H9 (cell line): ENCODE results near the gene KIF13A. TPM values are rescaled to one million over a fixed set of nuclear protein-coding genes. Genes with fewer than 3 reads are reported as not detected.

ENCODE experiments used
- DNase-seq: peaks from one replicate; pipeline ENCODE4 v3.0.0-alpha.2; 2017
- H2AFZ ChIP-seq: one replicate; pipeline ENCODE4 v1.6.1; 2013; ENCODE audit warnings: mild to moderate bottlenecking, low read length, control low read depth, moderate library complexity
- H2AK5ac ChIP-seq: 2 replicates; pipeline ENCODE4 v1.6.1; 2013; ENCODE audit warnings: low read length, control low read depth, mixed read lengths; ENCODE audit not compliant: insufficient read length
- H2BK120ac ChIP-seq: one replicate; pipeline ENCODE4 v1.6.1; 2013; ENCODE audit warnings: low read depth, mild to moderate bottlenecking, low read length, control low read depth, inconsistent platforms; ENCODE audit not compliant: poor library complexity, severe bottlenecking
- H2BK12ac ChIP-seq: 2 replicates; pipeline ENCODE4 v1.6.1; 2013; ENCODE audit warnings: low read length, control low read depth, mixed read lengths, low read depth; ENCODE audit not compliant: insufficient read length
- H2BK15ac ChIP-seq: 2 replicates; pipeline ENCODE4 v1.6.1; 2013; ENCODE audit warnings: low read depth, low read length, control low read depth
- H2BK20ac ChIP-seq: one replicate; pipeline ENCODE4 v1.6.1; 2013; ENCODE audit warnings: low read depth, mild to moderate bottlenecking, low read length, control low read depth, inconsistent platforms; ENCODE audit not compliant: poor library complexity, severe bottlenecking
- H2BK5ac ChIP-seq: 2 replicates; pipeline ENCODE4 v1.6.1; 2013; ENCODE audit warnings: low read length, control low read depth, mixed read lengths; ENCODE audit not compliant: insufficient read length
- H3K14ac ChIP-seq: 2 replicates; pipeline ENCODE4 v1.6.1; 2013; ENCODE audit warnings: low read length, control low read depth; ENCODE audit not compliant: insufficient read depth
- H3K18ac ChIP-seq: 2 replicates; pipeline ENCODE4 v1.6.1; 2013; ENCODE audit warnings: low read depth, mild to moderate bottlenecking, mixed read lengths, low read length, control low read depth; ENCODE audit not compliant: insufficient read length
- H3K23ac ChIP-seq: 2 replicates; pipeline ENCODE4 v1.6.1; 2013; ENCODE audit warnings: low read length, control low read depth, mixed read lengths, low read depth; ENCODE audit not compliant: insufficient read length
- H3K23me2 ChIP-seq: 2 replicates; pipeline ENCODE4 v1.6.1; 2013; ENCODE audit warnings: low read depth, mild to moderate bottlenecking, mixed read lengths, low read length, control low read depth; ENCODE audit not compliant: insufficient read length, poor library complexity, severe bottlenecking
- H3K27ac ChIP-seq: 2 replicates; pipeline ENCODE4 v1.5.1; 2013; ENCODE audit warnings: low read length, control low read depth, mixed read lengths, low read depth; ENCODE audit not compliant: insufficient read length
- H3K27me3 ChIP-seq: 2 replicates; pipeline ENCODE4 v1.6.1; 2013; ENCODE audit warnings: low read length, control low read depth, inconsistent platforms; ENCODE audit not compliant: insufficient read depth
- H3K4ac ChIP-seq: 2 replicates; pipeline ENCODE4 v1.6.1; 2013; ENCODE audit warnings: low read depth, mild to moderate bottlenecking, control low read depth, inconsistent platforms, low read length, moderate library complexity
- H3K4me1 ChIP-seq: 2 replicates; pipeline ENCODE4 v1.6.1; 2013; ENCODE audit warnings: low read length, control low read depth, inconsistent platforms; ENCODE audit not compliant: insufficient read depth
- H3K4me2 ChIP-seq: 2 replicates; pipeline ENCODE4 v1.6.1; 2013; ENCODE audit warnings: low read length, control low read depth, mixed read lengths; ENCODE audit not compliant: insufficient read length, insufficient read depth
- H3K56ac ChIP-seq: 2 replicates; pipeline ENCODE4 v1.6.1; 2013; ENCODE audit warnings: low read depth, mild to moderate bottlenecking, mixed read lengths, low read length, control low read depth; ENCODE audit not compliant: insufficient read length
- H3K79me1 ChIP-seq: 2 replicates; pipeline ENCODE4 v1.6.1; 2013; ENCODE audit warnings: low read depth, mild to moderate bottlenecking, moderate library complexity, low read length, control low read depth, inconsistent platforms; ENCODE audit not compliant: insufficient read depth, poor library complexity, severe bottlenecking
- H3K79me2 ChIP-seq: 2 replicates; pipeline ENCODE4 v1.6.1; 2013; ENCODE audit warnings: low read length, control low read depth, inconsistent platforms; ENCODE audit not compliant: insufficient read depth
- H3K9ac ChIP-seq: 2 replicates; pipeline ENCODE4 v1.6.1; 2013; ENCODE audit warnings: low read length, control low read depth, mixed read lengths; ENCODE audit not compliant: insufficient read length; ENCODE audit errors: extremely low read depth
- H3K9me3 ChIP-seq: one replicate; pipeline ENCODE4 v1.6.1; 2013; ENCODE audit warnings: low read depth, low read length, inconsistent platforms; ENCODE audit not compliant: control insufficient read depth
- H3T11ph ChIP-seq: one replicate; pipeline ENCODE4 v1.6.1; 2013; ENCODE audit warnings: mild to moderate bottlenecking, low read length, control low read depth, inconsistent platforms
- H4K20me1 ChIP-seq: one replicate; pipeline ENCODE4 v1.6.1; 2013; ENCODE audit not compliant: control insufficient read depth, insufficient read length, insufficient read depth
- H4K5ac ChIP-seq: 2 replicates; pipeline ENCODE4 v1.6.1; 2013; ENCODE audit warnings: low read depth, mild to moderate bottlenecking, mixed read lengths, low read length, control low read depth; ENCODE audit not compliant: insufficient read length
- H4K8ac ChIP-seq: replicated peaks from 2 replicates; pipeline ENCODE4 v1.6.1; 2013; ENCODE audit warnings: low read length, control low read depth, mixed read lengths, low read depth; ENCODE audit not compliant: insufficient read length
- H4K91ac ChIP-seq: 2 replicates; pipeline ENCODE4 v1.6.1; 2013; ENCODE audit warnings: low read depth, mild to moderate bottlenecking, moderate library complexity, mixed read lengths, low read length, control low read depth; ENCODE audit not compliant: insufficient read length
- H3K27ac Mint-ChIP-seq, 3 experiments: 2 replicates in 2 of 3; 3 replicates in 1 of 3; pipeline ENCODE4 v1.8.0; 2020 to 2021; ENCODE audit warnings: mixed read lengths in 3 of 3, mild to moderate bottlenecking in 1 of 3, moderate library complexity in 1 of 3
- H3K27me3 Mint-ChIP-seq: 2 replicates; pipeline ENCODE4 v1.8.0; 2021; ENCODE audit warnings: low read depth, mild to moderate bottlenecking, moderate library complexity, mixed read lengths
- H3K36me3 Mint-ChIP-seq, 3 experiments: 2 replicates in 2 of 3; 3 replicates in 1 of 3; pipeline ENCODE4 v1.8.0; 2020 to 2021; ENCODE audit warnings: low read depth in 3 of 3, mixed read lengths in 3 of 3; ENCODE audit not compliant: insufficient read depth in 1 of 3
- H3K4me1 Mint-ChIP-seq, 2 experiments: 2 replicates each; pipeline ENCODE4 v1.8.0; 2020; ENCODE audit warnings: mixed read lengths in 2 of 2
- H3K4me3 Mint-ChIP-seq, 2 experiments: 2 replicates in 1 of 2; 3 replicates in 1 of 2; pipeline ENCODE4 v1.8.0; 2020 to 2021; ENCODE audit warnings: mild to moderate bottlenecking in 2 of 2, mixed read lengths in 2 of 2, moderate library complexity in 1 of 2
- H3K9me3 Mint-ChIP-seq, 2 experiments: 2 replicates in 1 of 2; 3 replicates in 1 of 2; pipeline ENCODE4 v1.8.0; 2020; ENCODE audit warnings: mild to moderate bottlenecking in 2 of 2, mixed read lengths in 2 of 2, moderate library complexity in 1 of 2
- CTCF ChIP-seq: fragments of 200-600 bp; sonication (generic); conservative IDR thresholded peaks from 3 replicates; pipeline ENCODE4 v1.8.0; 2021; ENCODE audit warnings: antibody characterized with exemption, mild to moderate bottlenecking
- WGBS: extraction: QIAGEN DNeasy Blood & Tissue Kit; methylation state at CpG from one replicate; pipeline ENCODE4 v1.1.7; 2013; ENCODE audit warnings: missing lambda C conversion rate, low lambda C conversion rate, mixed read lengths; ENCODE audit not compliant: insufficient read length; ENCODE audit errors: extremely low coverage; 5-methylcytosine and 5-hydroxymethylcytosine counted together
- total RNA-seq: library from RNA; stranded (reverse); gene quantifications from 2 replicates; pipeline ENCODE4 v1.2.1, GENCODE V29; 2021

The KIF13A gene
- total RNA-seq, 1 experiment from 2014 or later = 38.2 TPM

DNA sequence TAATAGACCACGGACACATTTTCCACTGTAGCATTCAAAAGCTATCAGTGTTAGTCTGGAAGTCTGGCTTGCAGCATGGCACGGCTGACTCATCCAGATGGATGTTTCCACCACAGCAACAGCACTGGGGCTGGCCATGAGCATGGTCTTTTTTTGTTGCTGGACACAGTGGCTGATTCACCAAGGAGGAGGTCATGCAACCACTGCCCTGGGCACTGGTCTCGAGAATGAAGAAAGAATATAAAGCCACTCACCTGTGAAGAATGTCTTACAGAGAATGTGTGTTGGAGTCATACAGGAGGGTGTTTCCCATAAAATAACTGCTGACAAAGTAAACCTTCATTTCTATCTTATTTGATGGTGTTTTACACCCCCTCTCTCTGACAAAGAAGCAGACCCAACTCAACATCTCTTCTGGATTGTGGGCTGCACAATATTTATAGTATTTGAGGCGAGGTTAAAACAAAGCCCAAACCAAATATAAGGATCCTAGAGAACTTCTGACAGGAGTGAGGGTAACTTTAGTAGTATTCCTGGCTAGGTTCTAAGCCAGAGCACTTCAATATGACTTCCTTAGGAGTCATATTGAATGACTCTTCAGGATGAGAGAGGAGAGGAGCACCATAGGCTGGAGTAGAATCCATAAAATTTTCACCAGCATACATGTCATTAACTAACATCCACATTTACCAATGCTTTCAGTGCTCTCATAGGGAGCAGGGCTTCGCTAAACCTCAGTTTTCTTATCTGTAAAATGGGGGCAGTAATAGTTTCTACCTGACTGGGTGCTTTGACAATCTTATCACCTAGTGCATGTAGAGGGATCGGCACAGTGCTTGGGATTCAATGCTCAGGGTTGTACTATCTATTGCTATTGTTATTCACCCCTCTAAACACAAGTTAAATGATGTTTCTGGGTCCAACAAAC is 121.4 kb downstream of the KIF13A start:
- Histone ChIP-seq H3K27me3 (no peaks in the 10 kb centered on the region), H2BK12ac (no peak overlapping the region), H4K5ac (no peak overlapping the region), H3K23me2 (no peaks in the 10 kb centered on the region), H2BK20ac (no peak overlapping the region), H4K91ac (no peak overlapping the region), H3T11ph (no peak overlapping the region), H3K18ac (no peak overlapping the region), H3K14ac (no peak overlapping the region), H2AK5ac (no peak overlapping the region), H3K79me2 (no peaks in the 10 kb centered on the region), H3K56ac (no peak overlapping the region), H2BK15ac (no peak overlapping the region), H3K9ac (no peak overlapping the region), H3K4me1 (no peaks in the 10 kb centered on the region), H3K9me3 (no peaks in the 10 kb centered on the region), H2BK5ac (no peak overlapping the region), H2BK120ac (no peak overlapping the region), H4K8ac (no peak overlapping the region), H2AFZ (no peak overlapping the region), H3K79me1 (no peaks in the 10 kb centered on the region), H3K23ac (no peak overlapping the region), H4K20me1 (no peaks in the 10 kb centered on the region), H3K4ac (no peak overlapping the region), H3K27ac (no peak overlapping the region), H3K4me2 (no peak overlapping the region)
- Mint-ChIP-seq H3K36me3 (no peaks in the 10 kb centered on the region), H3K27ac (peak overlapping the region in 1 of 3 experiments; percentile 54; a peak in 2 of 7 replicates), H3K4me1 (peaks cover 2 to 11% of the 10 kb centered on the region in 2 experiments; a peak in 1 of 4 replicates), H3K27me3 (no peaks in the 10 kb centered on the region), H3K9me3 (no peaks in the 10 kb centered on the region), H3K4me3 (no peak overlapping the region)
- TF ChIP-seq CTCF = no peak
- no peak for DNase-seq
- WGBS = no CpG with 5 or more reads among the region's 6 CpGs
